Hepatocyte (in vitro differentiated cells): Measurements from ENCODE around the gene FOXL2NB. TPM values are rescaled to one million over a fixed set of nuclear protein-coding genes. Genes with fewer than 3 reads are reported as not detected.

ENCODE experiments used
- DNase-seq: peaks from one replicate; pipeline ENCODE4 v3.0.0-alpha.2; 2016; ENCODE audit warnings: low spot score
- H2AFZ ChIP-seq: fragments of 200-600 bp; sonication (generic); 2 replicates; pipeline ENCODE4 v1.6.0; 2016; ENCODE audit warnings: antibody characterized with exemption, mild to moderate bottlenecking
- H3K27ac ChIP-seq: fragments of 200-600 bp; sonication (generic); 2 replicates; pipeline ENCODE4 v1.5.1; 2016; ENCODE audit warnings: mild to moderate bottlenecking
- H3K27me3 ChIP-seq: fragments of 200-600 bp; sonication (generic); 2 replicates; pipeline ENCODE4 v1.6.1; 2016
- H3K36me3 ChIP-seq: fragments of 200-600 bp; sonication (generic); replicated peaks from 2 replicates; pipeline ENCODE4 v1.5.1; 2016; ENCODE audit warnings: low read depth; ENCODE audit not compliant: insufficient read depth
- H3K4me1 ChIP-seq: fragments of 200-600 bp; sonication (generic); 2 replicates; pipeline ENCODE4 v1.5.1; 2016; ENCODE audit warnings: mild to moderate bottlenecking, moderate library complexity; ENCODE audit not compliant: insufficient read depth
- H3K4me2 ChIP-seq: fragments of 200-600 bp; sonication (generic); 2 replicates; pipeline ENCODE4 v1.6.0; 2016
- H3K4me3 ChIP-seq: fragments of 200-600 bp; sonication (generic); 2 replicates; pipeline ENCODE4 v1.5.1; 2016; ENCODE audit warnings: mild to moderate bottlenecking
- H3K79me2 ChIP-seq: fragments of 200-600 bp; sonication (generic); 2 replicates; pipeline ENCODE4 v1.6.0; 2017; ENCODE audit warnings: mild to moderate bottlenecking
- H3K9me2 ChIP-seq: fragments of 200-600 bp; sonication (generic); replicated peaks from 2 replicates; pipeline ENCODE4 v1.6.0; 2017; ENCODE audit warnings: mild to moderate bottlenecking; ENCODE audit not compliant: insufficient read depth
- H3K9me3 ChIP-seq: fragments of 200-600 bp; sonication (generic); 2 replicates; pipeline ENCODE4 v1.5.1; 2016; ENCODE audit warnings: low read depth, mild to moderate bottlenecking
- H4K20me1 ChIP-seq: fragments of 200-600 bp; sonication (generic); 2 replicates; pipeline ENCODE4 v1.6.0; 2016; ENCODE audit warnings: mild to moderate bottlenecking; ENCODE audit not compliant: insufficient read depth, poor library complexity, severe bottlenecking
- CTCF ChIP-seq: fragments of 200-600 bp; sonication (generic); IDR thresholded peaks from 2 replicates; pipeline ENCODE4 v1.5.1; 2016; ENCODE audit warnings: antibody characterized with exemption, mild to moderate bottlenecking; ENCODE audit not compliant: poor library complexity
- EZH2 ChIP-seq: fragments of 200-600 bp; sonication (generic); IDR thresholded peaks from 2 replicates; pipeline ENCODE4 v1.6.1; 2016; ENCODE audit warnings: antibody characterized with exemption, mild to moderate bottlenecking, borderline replicate concordance
- EZH2phosphoT487 ChIP-seq: fragments of 200-600 bp; sonication (generic); IDR thresholded peaks from one replicate; pipeline ENCODE4 v1.6.1; 2018; ENCODE audit warnings: antibody characterized with exemption, mild to moderate bottlenecking, low read depth, moderate library complexity; ENCODE audit not compliant: unreplicated experiment, severe bottlenecking
- WGBS: methylation state at CpG from one replicate; pipeline ENCODE4 v1.1.6; 2016; ENCODE audit warnings: low lambda C conversion rate; ENCODE audit errors: missing lambda C conversion rate; 5-methylcytosine and 5-hydroxymethylcytosine counted together
- polyA plus RNA-seq: library from polyadenylated mRNA; unstranded; fragments of >200 nt; fragmentation: Nextera tagmentation; extraction: Ambion mirVana; gene quantifications from 2 replicates; pipeline ENCODE4 v1.2.1, GENCODE V29; 2016
- total RNA-seq: library from RNA; depleted of rRNA; stranded (reverse); fragments of >200 nt; gene quantifications from 2 replicates; pipeline ENCODE4 v1.2.3, GENCODE V29; 2014

Gene FOXL2NB
- total and polyA plus RNA-seq, 2 experiments from 2014 or later: not detected

DNA sequence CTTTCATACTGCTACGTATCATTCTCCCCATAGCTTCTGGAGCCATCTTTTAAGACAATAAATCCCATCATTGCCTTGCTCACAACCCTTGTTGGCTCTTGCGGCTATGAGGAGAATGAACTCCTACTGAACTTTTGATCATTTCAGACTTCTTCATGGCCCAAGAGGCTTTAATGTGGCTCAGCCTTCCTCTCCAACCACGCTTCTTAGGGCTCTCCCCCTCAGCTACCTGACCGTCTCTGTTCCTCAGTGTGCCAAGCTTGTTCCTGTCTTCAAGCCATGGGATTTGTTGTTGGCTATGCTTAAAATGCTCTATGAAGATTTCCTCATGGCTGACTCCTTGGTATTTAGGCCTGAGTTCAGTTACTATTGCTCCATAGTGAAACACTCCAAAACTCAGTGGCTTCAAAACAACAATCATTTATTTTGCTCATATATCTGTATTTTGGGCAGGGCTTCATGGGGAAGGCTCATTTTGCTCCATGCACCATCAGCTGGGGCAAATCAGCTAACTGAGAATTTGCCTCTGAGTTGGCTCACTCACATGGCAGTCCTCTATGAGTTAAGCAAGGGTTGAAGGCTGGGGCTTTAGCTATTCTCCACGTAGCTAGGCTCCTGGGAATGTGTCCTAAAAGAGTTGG, 47.5 kb upstream of the FOXL2NB start:
- Histone ChIP-seq H3K27ac (no peak overlapping the region), H3K4me1 (no peaks in the 10 kb centered on the region), H3K79me2 (no peaks in the 10 kb centered on the region), H3K4me3 (no peak overlapping the region), H3K4me2 (no peak overlapping the region), H2AFZ (no peak overlapping the region), H3K27me3 (no peaks in the 10 kb centered on the region), H3K9me2 (no peaks in the 10 kb centered on the region), H3K36me3 (no peaks in the 10 kb centered on the region), H4K20me1 (no peaks in the 10 kb centered on the region), H3K9me3 (no peaks in the 10 kb centered on the region)
- TF ChIP-seq EZH2: no peak
- no peak for TF ChIP-seq EZH2phosphoT487
- no peak for TF ChIP-seq CTCF
- no peak for DNase-seq
- 89% methylated on average over 5 of the region's 5 CpGs for WGBS

- H3K9me2 ChIP-seq: no peaks in the 10 kb centered on the region
- H3K79me2 ChIP-seq: no peaks in the 10 kb centered on the region
- H3K36me3 ChIP-seq: no peaks in the 10 kb centered on the region
- H3K4me3 ChIP-seq: no peak overlapping the region
- H4K20me1 ChIP-seq: no peaks in the 10 kb centered on the region
- no peaks in the 10 kb centered on the region for H3K4me1 ChIP-seq
- H3K27me3 ChIP-seq: no peaks in the 10 kb centered on the region
- H3K9me3 ChIP-seq: no peaks in the 10 kb centered on the region
- 69% methylated on average over 8 of the region's 8 CpGs for WGBS
- H2AFZ ChIP-seq: no peak overlapping the region
- H3K4me2 ChIP-seq: no peak overlapping the region
- no peak for DNase-seq
- no peak for TF ChIP-seq EZH2phosphoT487
- no peak for TF ChIP-seq EZH2
- no peak for TF ChIP-seq CTCF
- H3K27ac ChIP-seq: no peak overlapping the region
Measured at GRCh38 chr3:138901567-138901966, 45.5 kb upstream of the FOXL2NB start.

GRCh38 chr3:138902171-138902570, 44.8 kb upstream of the FOXL2NB start:
- H4K20me1 ChIP-seq: no peaks in the 10 kb centered on the region
- H3K4me3 ChIP-seq: no peak overlapping the region
- no peak for DNase-seq
- no peaks in the 10 kb centered on the region for H3K4me1 ChIP-seq
- no peaks in the 10 kb centered on the region for H3K9me3 ChIP-seq
- no peaks in the 10 kb centered on the region for H3K27me3 ChIP-seq
- H3K9me2 ChIP-seq: no peaks in the 10 kb centered on the region
- H3K4me2 ChIP-seq: no peak overlapping the region
- no peaks in the 10 kb centered on the region for H3K79me2 ChIP-seq
- TF ChIP-seq EZH2 (no peak), EZH2phosphoT487 (no peak), CTCF (no peak)
- H3K36me3 ChIP-seq: no peaks in the 10 kb centered on the region
- no peak overlapping the region for H3K27ac ChIP-seq
- 91% methylated on average over 1 of the region's 1 CpG for WGBS
- no peak overlapping the region for H2AFZ ChIP-seq

GRCh38 chr3:138907539-138907938, 39.5 kb upstream of the FOXL2NB start:
- no peak overlapping the region for H3K4me2 ChIP-seq
- WGBS: 91% methylated on average over 3 of the region's 3 CpGs

More at GRCh38 chr3:138907539-138907938, 39.5 kb upstream of the FOXL2NB start:
- Histone ChIP-seq H3K9me2 (no peaks in the 10 kb centered on the region), H3K27me3 (no peaks in the 10 kb centered on the region), H4K20me1 (no peaks in the 10 kb centered on the region), H3K4me3 (no peak overlapping the region), H3K79me2 (no peaks in the 10 kb centered on the region), H2AFZ (no peak overlapping the region), H3K9me3 (no peaks in the 10 kb centered on the region), H3K4me1 (no peaks in the 10 kb centered on the region), H3K36me3 (no peaks in the 10 kb centered on the region), H3K27ac (no peak overlapping the region)
- DNase-seq: no peak
- no peak for TF ChIP-seq EZH2phosphoT487
- no peak for TF ChIP-seq EZH2
